HG02642 (cell line): Measurements from ENCODE around the gene APBB1.
A peak's percentile ranks its signal among the peaks of the same experiment; 100 is the strongest.

Source experiments
- ATAC-seq: cut with Tn5 transposase; IDR thresholded peaks from one replicate; pipeline ENCODE4 v1.9.1; 2021; ENCODE audit warnings: mild to moderate bottlenecking; ENCODE audit not compliant: unreplicated experiment, poor library complexity

APBB1 gene

DNA sequence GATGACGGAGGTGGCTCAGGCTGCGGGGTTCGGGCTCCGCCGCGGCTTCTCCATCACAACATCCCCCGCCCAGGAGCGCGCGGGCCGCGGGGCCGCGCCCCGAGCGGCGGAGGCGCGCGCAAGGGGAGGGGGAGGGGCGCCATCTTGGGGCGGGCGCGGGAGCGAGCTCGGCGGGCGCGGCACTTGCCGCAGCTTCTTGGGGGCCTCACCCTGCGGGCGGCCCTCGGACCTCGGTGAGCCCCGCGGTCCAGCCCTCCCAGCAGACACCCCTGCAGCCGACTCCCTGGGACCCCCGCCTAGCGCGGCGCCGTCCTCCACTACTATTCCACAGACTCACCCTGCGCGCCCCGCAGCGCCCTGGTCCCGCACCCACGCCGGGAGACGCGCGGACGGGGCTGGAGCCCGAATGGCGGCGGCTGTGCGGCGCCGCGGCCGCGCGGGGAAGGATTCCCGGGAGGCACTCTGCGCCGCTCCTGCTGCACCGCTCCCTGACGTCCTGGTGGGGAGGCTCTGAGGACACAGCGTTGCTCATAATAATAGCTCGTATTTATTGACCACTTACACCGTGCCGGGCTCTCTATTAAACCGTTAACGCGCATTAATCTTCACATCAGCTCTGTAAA is at the start of gene APBB1:
TSS of gene APBB1 (minus strand) at position 86 of the 623 bp plus-strand sequence. CDS start 7,747 bp downstream, outside the sequence.
- peak; percentile 72 for ATAC-seq

DNA sequence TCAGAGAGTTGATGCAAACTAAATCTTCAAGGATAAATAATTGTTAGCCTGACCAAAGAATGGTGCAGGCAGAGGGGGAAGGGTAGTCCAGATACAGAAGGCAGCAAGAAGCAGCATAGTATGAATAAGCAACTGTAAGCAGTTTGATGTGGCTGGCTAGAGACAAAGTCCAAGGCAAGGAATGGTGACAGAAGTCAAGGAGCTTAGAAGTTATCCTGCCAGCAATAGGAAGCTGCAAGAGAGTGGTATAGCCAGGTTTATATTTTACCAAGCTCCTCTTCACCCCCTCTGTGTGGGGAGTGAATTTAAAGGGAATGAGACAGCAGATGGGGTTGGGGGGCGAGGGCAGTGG is 40.2 kb upstream of the APBB1 start:
- ATAC-seq: no peak

DNA sequence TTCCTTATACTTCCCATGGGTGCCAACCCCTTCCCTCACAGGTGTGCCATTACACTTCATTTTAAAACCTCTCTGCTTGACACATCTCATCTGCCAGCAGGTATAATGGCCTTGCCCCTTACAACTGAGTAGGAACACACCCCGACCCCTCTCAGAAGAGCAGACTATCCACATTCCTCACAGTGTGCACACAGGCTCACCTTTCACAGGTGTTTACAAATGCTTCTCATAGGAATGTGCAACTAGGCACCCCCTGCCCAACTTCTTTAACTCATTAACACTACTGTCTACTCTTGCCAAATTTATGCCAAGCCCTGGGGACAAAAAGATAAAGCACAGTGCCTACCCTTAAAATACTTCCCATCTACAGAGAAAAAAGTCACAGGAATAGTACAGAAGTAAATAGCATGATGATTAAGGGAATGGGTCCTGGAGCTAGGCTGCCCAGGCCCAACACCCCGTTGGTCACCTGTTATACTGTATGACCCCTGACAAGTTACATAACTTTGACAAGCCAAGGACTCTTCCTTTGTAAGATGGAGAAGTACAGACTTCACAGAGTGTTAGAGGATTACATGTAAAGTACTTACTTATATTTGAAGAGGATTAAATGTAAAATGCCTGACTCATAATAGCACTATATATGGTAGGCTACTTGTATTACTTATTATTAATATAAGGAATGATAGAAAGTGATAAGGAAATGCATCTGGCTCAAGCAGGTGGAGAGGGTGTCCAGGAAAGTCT is 39.6 kb upstream of the APBB1 start:
- no peak for ATAC-seq

DNA sequence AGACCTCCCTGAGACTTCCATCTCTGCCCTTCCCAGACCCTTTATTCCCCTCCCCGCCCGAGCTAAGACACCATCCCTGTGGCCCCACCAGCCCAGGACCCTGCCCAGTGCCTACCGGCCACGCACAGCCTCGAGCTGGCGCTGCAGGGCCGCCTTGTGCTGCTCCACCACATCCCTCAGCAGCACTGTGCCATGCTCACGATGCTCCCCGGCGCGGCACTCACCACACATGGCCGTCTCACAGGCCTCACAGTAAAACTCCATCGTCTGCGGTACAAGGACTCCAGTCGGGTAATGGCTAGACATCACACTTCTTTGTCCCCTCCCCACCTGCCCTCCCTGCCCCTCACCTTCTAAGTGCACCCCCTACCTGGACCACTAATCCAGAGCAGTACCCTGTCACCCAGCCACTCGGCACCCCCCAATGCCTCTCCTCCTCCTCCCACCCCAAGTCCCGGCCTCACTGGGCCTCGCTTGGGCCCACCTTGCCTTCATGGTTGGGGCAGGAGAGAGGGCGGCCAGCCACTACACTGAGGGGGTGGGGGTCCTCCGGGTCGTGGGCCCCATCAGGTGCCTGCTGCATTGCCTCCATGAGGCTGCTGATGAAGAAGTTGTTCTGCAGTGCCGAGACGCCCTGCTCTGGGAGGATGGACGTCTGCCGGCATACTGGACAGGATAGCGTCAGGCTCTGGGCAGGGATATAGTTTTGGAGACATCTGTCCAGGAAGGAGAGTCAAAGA is 38.9 kb upstream of the APBB1 start:
- no peak for ATAC-seq

GRCh38 chr11:6456361-6457073 is 37.6 kb upstream of the APBB1 start:
- ATAC-seq: no peak

- no peak for ATAC-seq
These were observed 36.2 kb upstream of the APBB1 start for GRCh38 chr11:6455070-6455469.

- ATAC-seq: no peak
These were observed 34.3 kb upstream of the APBB1 start for GRCh38 chr11:6453152-6453551.

GRCh38 chr11:6452219-6452618 is 33.3 kb upstream of the APBB1 start:
- no peak for ATAC-seq

GRCh38 chr11:6448574-6448973 is 29.7 kb upstream of the APBB1 start:
- no peak for ATAC-seq

- peak; percentile 80 for ATAC-seq
These were observed 24.5 kb upstream of the APBB1 start for GRCh38 chr11:6443269-6444003.

GRCh38 chr11:6442441-6442840 is 23.5 kb upstream of the APBB1 start:
- no peak for ATAC-seq

DNA sequence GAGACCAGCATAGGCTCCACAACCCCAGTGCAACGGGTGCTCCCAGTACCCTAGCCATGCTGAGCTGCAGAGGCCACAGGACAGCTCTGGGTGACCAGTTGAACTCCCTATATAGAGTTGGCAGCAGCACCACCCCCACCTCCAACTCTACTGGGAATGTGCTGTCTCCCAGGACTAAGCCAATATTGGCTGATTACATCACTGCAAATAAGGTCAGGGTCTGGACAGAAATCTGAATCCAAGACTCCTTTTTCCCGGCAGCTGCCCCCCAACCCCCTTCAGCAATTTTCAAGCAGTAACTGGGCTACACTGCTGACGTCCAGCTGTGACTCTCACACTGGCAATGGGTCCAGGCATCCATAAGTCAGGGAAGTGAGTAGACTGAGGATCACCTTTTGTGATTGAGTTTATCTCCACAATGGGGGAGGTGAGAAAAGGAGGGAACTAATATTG is 22.0 kb upstream of the APBB1 start, which contains the start of gene HPX:
TSS of gene HPX (minus strand) at position 82 of the 453 bp plus-strand sequence. CDS start at position 58, 24 bp downstream.
- ATAC-seq: no peak

DNA sequence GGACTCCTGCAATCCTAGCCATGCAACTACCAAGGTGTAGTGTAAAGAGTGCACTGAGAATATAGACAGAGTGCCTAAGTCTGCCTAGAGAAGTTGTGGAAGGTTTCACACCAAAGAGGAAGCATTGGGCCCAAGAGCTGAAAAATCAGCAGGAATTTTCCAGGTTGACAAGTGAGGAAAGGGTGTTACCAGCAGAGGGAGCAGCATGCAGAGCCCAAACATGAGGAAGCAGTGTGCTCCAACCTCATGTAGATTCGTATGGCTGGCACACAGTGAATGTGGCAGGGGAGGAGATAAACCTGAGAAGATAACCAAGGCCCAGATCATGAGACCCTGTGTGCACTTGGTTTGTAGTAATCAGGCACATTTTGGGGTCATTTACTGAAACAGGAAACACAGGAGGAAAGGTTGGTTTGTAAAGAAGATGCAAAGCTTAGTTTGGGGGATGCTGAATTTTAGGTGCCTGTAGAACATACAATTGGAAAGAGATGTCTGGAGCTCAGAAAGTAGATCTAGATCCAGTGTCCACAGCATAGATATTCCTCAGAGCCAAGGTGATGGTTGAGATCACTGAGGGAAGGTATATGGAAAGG is 20.2 kb upstream of the APBB1 start:
- no peak for ATAC-seq

DNA sequence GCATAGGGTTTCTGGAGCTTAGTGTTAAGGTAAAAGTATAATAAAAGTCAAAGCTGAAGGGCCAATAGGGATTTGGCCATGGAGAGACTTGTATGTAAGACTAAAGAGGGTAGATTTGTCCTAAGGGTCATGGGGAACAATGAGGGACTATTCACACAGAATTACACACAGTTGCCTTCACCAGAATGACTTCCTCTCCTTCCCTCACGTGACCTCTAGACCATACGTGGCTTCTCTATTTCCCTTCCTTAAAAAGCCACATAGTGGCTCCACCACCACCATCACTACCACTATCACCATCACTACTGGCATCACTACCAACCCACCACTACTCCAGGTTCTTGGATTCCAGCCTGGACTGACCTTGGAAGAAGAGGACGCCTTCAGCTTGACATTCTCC is 19.1 kb upstream of the APBB1 start:
- no peak for ATAC-seq

DNA sequence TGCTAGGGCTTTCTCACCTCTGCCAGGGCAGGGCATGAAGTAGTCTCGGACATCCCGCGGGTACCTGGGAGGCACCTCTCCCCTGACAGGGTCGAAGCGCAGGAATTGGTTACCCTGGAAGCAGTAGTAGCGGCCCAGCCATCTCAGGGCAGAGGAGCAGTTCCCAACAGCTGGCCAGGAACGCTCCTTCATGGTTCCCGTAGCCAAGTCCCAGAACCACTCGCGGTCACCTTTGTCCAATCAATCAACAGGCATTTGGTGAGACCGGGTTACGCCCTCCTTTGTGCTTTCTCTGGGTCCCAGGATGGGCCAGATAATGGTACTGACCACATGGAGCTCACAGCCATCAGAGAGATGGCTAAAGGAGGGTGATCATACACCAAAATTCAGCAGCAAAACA is 18.5 kb upstream of the APBB1 start:
- no peak for ATAC-seq

DNA sequence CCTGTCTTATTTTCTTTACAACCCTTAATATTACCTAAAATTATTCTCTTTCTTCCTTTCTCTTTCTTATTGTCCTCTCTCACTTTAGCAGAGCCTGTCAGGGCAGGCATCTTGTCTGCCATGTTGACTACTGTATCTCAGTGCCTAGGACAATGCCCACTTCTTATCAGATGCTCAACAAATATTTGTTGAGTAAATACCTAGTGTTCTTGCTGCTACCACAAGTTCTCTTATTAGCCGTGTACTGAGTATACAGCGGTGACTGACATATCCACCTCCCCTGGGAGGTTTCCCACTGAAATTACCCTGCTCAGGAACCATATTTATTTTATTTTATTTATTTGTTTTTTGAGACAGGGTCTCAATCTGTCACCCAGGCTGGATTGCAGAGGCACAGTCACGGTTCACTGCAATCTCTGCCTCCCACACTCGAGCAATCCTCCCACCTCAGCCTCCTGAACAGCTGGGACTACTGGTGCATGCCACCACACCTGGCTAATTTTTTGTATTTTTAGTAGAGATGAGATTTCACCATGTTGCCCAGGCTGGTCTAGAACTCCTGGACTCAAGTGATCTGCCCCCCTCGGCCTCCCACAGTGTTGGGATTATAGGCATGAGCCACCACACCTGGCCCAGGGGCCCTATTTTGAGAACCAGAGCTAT is 15.2 kb upstream of the APBB1 start:
- ATAC-seq: no peak

DNA sequence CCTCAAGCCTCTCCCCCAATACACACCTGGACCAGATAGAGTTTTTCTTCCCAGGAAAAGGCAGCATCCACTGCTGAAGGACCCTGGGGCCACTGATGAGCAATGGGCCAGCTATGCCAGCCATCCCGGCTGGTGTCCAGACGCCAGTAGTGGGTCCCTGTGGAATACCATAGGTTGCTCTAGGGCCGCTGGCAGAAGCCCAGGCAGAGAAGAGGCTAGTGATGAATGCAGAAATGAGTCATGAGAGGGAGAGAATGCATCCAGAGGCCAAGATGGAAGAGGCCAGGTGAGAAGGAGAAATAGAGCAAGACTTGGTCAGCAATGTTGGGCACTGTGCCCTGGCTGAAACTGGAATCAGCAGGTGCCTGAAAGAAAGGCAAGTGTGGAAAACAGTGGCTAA is 13.0 kb upstream of the APBB1 start:
- ATAC-seq: no peak

DNA sequence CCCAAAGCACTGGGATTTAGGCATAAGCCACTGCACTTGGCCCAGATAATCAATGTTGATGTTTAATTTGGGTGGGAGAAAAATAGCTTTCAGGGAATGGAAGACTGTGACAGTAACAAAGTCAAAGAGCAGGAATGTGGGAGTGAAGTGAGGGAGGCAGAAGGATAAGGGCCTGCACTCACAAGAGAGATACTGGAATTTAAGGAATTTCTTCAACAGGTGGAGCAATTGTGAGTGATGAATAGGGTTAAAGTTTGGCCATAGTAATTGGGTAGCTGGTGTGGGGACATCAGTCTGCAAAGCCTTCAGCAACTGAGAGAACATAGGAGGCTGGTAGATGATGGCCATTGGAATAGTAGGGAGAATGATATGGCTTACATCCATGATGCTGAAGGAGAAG is 8.6 kb upstream of the APBB1 start:
- ATAC-seq: no peak

DNA sequence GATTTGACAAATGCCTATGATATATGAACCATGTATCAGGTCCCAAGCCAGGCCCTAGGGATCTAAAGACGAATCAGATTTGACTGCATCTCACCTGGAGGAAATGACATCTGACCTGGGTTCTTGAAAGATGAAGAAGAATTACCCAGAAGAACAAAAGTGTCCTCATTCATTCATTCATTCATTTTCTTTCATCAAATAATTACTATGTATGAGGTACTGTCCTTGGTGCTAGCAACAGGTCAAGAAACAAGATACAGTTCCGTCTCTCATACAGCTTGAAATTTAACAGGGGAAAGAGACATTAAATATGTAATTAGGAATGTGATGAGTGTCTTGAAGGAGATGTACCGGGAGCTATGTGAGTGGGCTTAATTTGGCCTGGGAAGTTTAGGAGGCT is 1.8 kb upstream of the APBB1 start:
- no peak for ATAC-seq
